Cardiac ventricle fibroblast (primary cell): Measurements from ENCODE around the gene C10orf53. TPM values are rescaled to one million over a fixed set of nuclear protein-coding genes. Genes with fewer than 3 reads are reported as not detected.

ENCODE experiments used
- total RNA-seq: library from RNA; depleted of rRNA; stranded (reverse); fragments of >200 nt; gene quantifications from 2 replicates; pipeline ENCODE4 v1.2.3, GENCODE V29; 2015

The C10orf53 gene, protein sequence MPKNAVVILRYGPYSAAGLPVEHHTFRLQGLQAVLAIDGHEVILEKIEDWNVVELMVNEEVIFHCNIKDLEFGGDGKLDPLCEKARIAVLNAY
- total RNA-seq: not detected in 2 replicates

DNA sequence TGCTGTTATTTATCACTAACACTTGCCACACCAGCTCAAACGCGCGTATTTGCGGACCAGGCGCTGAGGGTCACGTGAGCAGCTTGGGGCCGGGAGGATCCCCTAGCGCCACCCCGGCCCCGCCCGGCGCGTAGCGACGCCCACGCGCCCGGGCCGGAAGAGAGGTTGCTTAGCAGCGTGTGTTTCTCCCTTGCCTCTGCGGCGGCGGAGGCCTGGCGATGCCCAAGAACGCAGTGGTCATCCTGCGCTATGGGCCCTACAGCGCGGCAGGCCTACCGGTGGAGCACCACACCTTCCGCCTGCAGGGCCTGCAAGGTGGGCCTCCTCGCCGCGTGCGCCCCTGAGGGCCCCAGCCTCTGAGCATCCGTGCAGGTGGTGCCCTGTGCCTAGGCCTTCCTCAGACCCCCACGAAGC is at the start of gene C10orf53:
C10orf53 (plus strand) TSS at position 172 of the 414 bp plus-strand sequence; CDS start at position 219, 47 bp downstream.

Other genes starting within 250 kb of the C10orf53 start
- gene ERCC6, start 140.5 kb upstream of the C10orf53 start, total RNA-seq: 18.2 and 18.3 TPM in 2 replicates
- not detected in 2 replicates for gene SLC18A3, start 69.3 kb upstream of the C10orf53 start, total RNA-seq
- not detected in 2 replicates for gene CHAT, start 65.6 kb upstream of the C10orf53 start, total RNA-seq
- gene OGDHL, start 82.7 kb downstream of the C10orf53 start, total RNA-seq: 0.25 TPM in 1 of 2 replicates, not detected in the other